HEK293 (cell line): ENCODE results near the gene INKA2.
A peak's percentile ranks its signal among the peaks of the same experiment; 100 is the strongest.

Experiments used
- ELK4 ChIP-seq: IDR thresholded peaks from 2 replicates; pipeline ENCODE4 v1.6.1; 2011; ENCODE audit warnings: mild to moderate bottlenecking, low read depth, low read length, borderline replicate concordance
- GFI1B ChIP-seq: fragments of 450-650 bp; formaldehyde crosslinking; IDR thresholded peaks from 2 replicates; pipeline ENCODE4 v1.5.1; 2016; ENCODE audit warnings: missing biosample characterization, missing genetic modification characterization
- GLIS2 ChIP-seq: fragments of 450-650 bp; formaldehyde crosslinking; IDR thresholded peaks from 2 replicates; pipeline ENCODE4 v1.5.1; 2016; ENCODE audit warnings: missing biosample characterization, missing genetic modification characterization
- IKZF3 ChIP-seq: fragments of 450-650 bp; IDR thresholded peaks from 2 replicates; pipeline ENCODE4 v1.5.0; 2018; ENCODE audit warnings: missing biosample characterization, mild to moderate bottlenecking, missing genetic modification characterization, moderate library complexity
- KLF1 ChIP-seq: fragments of 450-650 bp; formaldehyde crosslinking; IDR thresholded peaks from 2 replicates; pipeline ENCODE4 v1.5.1; 2016; ENCODE audit warnings: missing biosample characterization, missing genetic modification characterization
- KLF16 ChIP-seq: fragments of 450-650 bp; formaldehyde crosslinking; IDR thresholded peaks from 2 replicates; pipeline ENCODE4 v1.5.1; 2017; ENCODE audit warnings: missing biosample characterization, missing genetic modification characterization
- KLF8 ChIP-seq: fragments of 450-650 bp; formaldehyde crosslinking; IDR thresholded peaks from 2 replicates; pipeline ENCODE4 v1.5.1; 2016; ENCODE audit warnings: missing biosample characterization, missing genetic modification characterization
- MYNN ChIP-seq: fragments of 450-650 bp; formaldehyde crosslinking; IDR thresholded peaks from 2 replicates; pipeline ENCODE4 v1.5.1; 2016; ENCODE audit warnings: missing biosample characterization, missing genetic modification characterization, borderline replicate concordance
- MZF1 ChIP-seq: fragments of 450-650 bp; formaldehyde crosslinking; IDR thresholded peaks from 2 replicates; pipeline ENCODE4 v1.5.1; 2017; ENCODE audit warnings: missing biosample characterization, missing genetic modification characterization, borderline replicate concordance
- SCRT2 ChIP-seq: fragments of 450-650 bp; formaldehyde crosslinking; IDR thresholded peaks from 2 replicates; pipeline ENCODE4 v1.5.1; 2016; ENCODE audit warnings: missing biosample characterization, missing genetic modification characterization
- WT1 ChIP-seq: fragments of 450-650 bp; formaldehyde crosslinking; IDR thresholded peaks from 2 replicates; pipeline ENCODE4 v1.5.1; 2016; ENCODE audit warnings: missing biosample characterization, missing genetic modification characterization
- YY1 ChIP-seq: fragments of 450-650 bp; formaldehyde crosslinking; IDR thresholded peaks from 2 replicates; pipeline ENCODE4 v1.5.1; 2018; ENCODE audit warnings: missing biosample characterization, missing genetic modification characterization
- YY2 ChIP-seq: fragments of 450-650 bp; formaldehyde crosslinking; IDR thresholded peaks from 2 replicates; pipeline ENCODE4 v1.5.1; 2016; ENCODE audit warnings: missing biosample characterization, missing genetic modification characterization
- ZBTB11 ChIP-seq: fragments of 450-650 bp; formaldehyde crosslinking; conservative IDR thresholded peaks from 2 replicates; pipeline ENCODE4 v1.5.1; 2016; ENCODE audit warnings: low read depth, missing biosample characterization, missing genetic modification characterization
- ZBTB21 ChIP-seq: fragments of 450-650 bp; formaldehyde crosslinking; IDR thresholded peaks from 2 replicates; pipeline ENCODE4 v1.5.1; 2017; ENCODE audit warnings: missing biosample characterization, missing genetic modification characterization
- ZBTB48 ChIP-seq: fragments of 450-650 bp; formaldehyde crosslinking; IDR thresholded peaks from 2 replicates; pipeline ENCODE4 v1.5.1; 2016; ENCODE audit warnings: missing biosample characterization, missing genetic modification characterization
- ZBTB8A ChIP-seq: fragments of 450-650 bp; formaldehyde crosslinking; IDR thresholded peaks from 2 replicates; pipeline ENCODE4 v1.5.1; 2016; ENCODE audit warnings: missing biosample characterization, missing genetic modification characterization
- ZEB2 ChIP-seq: fragments of 450-650 bp; formaldehyde crosslinking; IDR thresholded peaks from 2 replicates; pipeline ENCODE4 v1.5.1; 2016; ENCODE audit warnings: missing biosample characterization, missing genetic modification characterization
- ZFP69B ChIP-seq: fragments of 450-650 bp; formaldehyde crosslinking; IDR thresholded peaks from 2 replicates; pipeline ENCODE4 v1.5.1; 2016; ENCODE audit warnings: missing biosample characterization, missing genetic modification characterization
- ZIC2 ChIP-seq: fragments of 450-650 bp; formaldehyde crosslinking; IDR thresholded peaks from 2 replicates; pipeline ENCODE4 v1.5.1; 2016; ENCODE audit warnings: missing biosample characterization, missing genetic modification characterization
- ZNF138 ChIP-seq: fragments of 450-650 bp; formaldehyde crosslinking; IDR thresholded peaks from 2 replicates; pipeline ENCODE4 v1.5.1; 2016; ENCODE audit warnings: missing biosample characterization, missing genetic modification characterization, borderline replicate concordance
- ZNF221 ChIP-seq: fragments of 450-650 bp; formaldehyde crosslinking; IDR thresholded peaks from 2 replicates; pipeline ENCODE4 v1.5.1; 2017; ENCODE audit warnings: missing biosample characterization, missing genetic modification characterization, borderline replicate concordance
- ZNF248 ChIP-seq: fragments of 450-650 bp; formaldehyde crosslinking; IDR thresholded peaks from 2 replicates; pipeline ENCODE4 v1.5.1; 2017; ENCODE audit warnings: missing biosample characterization, missing genetic modification characterization
- ZNF302 ChIP-seq: fragments of 450-650 bp; formaldehyde crosslinking; IDR thresholded peaks from 2 replicates; pipeline ENCODE4 v1.5.1; 2016; ENCODE audit warnings: missing biosample characterization, missing genetic modification characterization, low read depth
- ZNF324 ChIP-seq: fragments of 450-650 bp; formaldehyde crosslinking; IDR thresholded peaks from 2 replicates; pipeline ENCODE4 v1.5.1; 2016; ENCODE audit warnings: missing biosample characterization, missing genetic modification characterization
- ZNF335 ChIP-seq: fragments of 450-650 bp; formaldehyde crosslinking; conservative IDR thresholded peaks from 2 replicates; pipeline ENCODE4 v1.5.1; 2016; ENCODE audit warnings: missing biosample characterization, missing genetic modification characterization
- ZNF404 ChIP-seq: fragments of 450-650 bp; formaldehyde crosslinking; IDR thresholded peaks from 2 replicates; pipeline ENCODE4 v1.5.1; 2017; ENCODE audit warnings: missing biosample characterization, missing genetic modification characterization
- ZNF416 ChIP-seq: fragments of 450-650 bp; formaldehyde crosslinking; IDR thresholded peaks from 2 replicates; pipeline ENCODE4 v1.5.1; 2016; ENCODE audit warnings: missing biosample characterization, missing genetic modification characterization
- ZNF423 ChIP-seq: fragments of 450-650 bp; formaldehyde crosslinking; IDR thresholded peaks from 2 replicates; pipeline ENCODE4 v1.5.1; 2016; ENCODE audit warnings: missing biosample characterization, missing genetic modification characterization
- ZNF513 ChIP-seq: fragments of 450-650 bp; IDR thresholded peaks from 2 replicates; pipeline ENCODE4 v1.5.1; 2018; ENCODE audit warnings: missing biosample characterization, missing genetic modification characterization
- ZNF558 ChIP-seq: fragments of 450-650 bp; formaldehyde crosslinking; IDR thresholded peaks from 2 replicates; pipeline ENCODE4 v1.5.1; 2016; ENCODE audit warnings: missing biosample characterization, missing genetic modification characterization
- ZNF560 ChIP-seq: fragments of 450-650 bp; formaldehyde crosslinking; IDR thresholded peaks from 2 replicates; pipeline ENCODE4 v1.5.1; 2017; ENCODE audit warnings: missing biosample characterization, missing genetic modification characterization, borderline replicate concordance
- ZNF561 ChIP-seq: fragments of 450-650 bp; IDR thresholded peaks from 2 replicates; pipeline ENCODE4 v1.5.1; 2018; ENCODE audit warnings: missing biosample characterization, missing genetic modification characterization, borderline replicate concordance
- ZSCAN30 ChIP-seq: fragments of 450-650 bp; IDR thresholded peaks from 2 replicates; pipeline ENCODE4 v1.5.1; 2018; ENCODE audit warnings: missing biosample characterization, mild to moderate bottlenecking, missing genetic modification characterization, moderate library complexity
- ZSCAN5A ChIP-seq: fragments of 450-650 bp; formaldehyde crosslinking; IDR thresholded peaks from 2 replicates; pipeline ENCODE4 v1.5.1; 2016; ENCODE audit warnings: missing biosample characterization, missing genetic modification characterization

The INKA2 gene

GRCh38 chr1:111755331-111756123 lies 16.3 kb upstream of the INKA2 start, which contains the start of gene DDX20 (continued):
- TF ChIP-seq ZFP69B (tag by site-specific recombination) (peak; percentile 55), MZF1 (tag by site-specific recombination) (peak; percentile 70), ZNF302 (tag by site-specific recombination) (no peak), GFI1B (no peak), ZNF248 (no peak), MYNN (tag by site-specific recombination) (peak; percentile 21; the same call in 1 of the 2 replicates), ZNF221 (tag by site-specific recombination) (0 out of 2 replicates have a peak, but pooled peaks have one; percentile 38), ZNF138 (no peak), YY2 (tag by site-specific recombination) (peak; percentile 93), ZBTB48 (peak; percentile 22; the same call in 1 of the 2 replicates), ZBTB21 (tag by site-specific recombination) (peak; percentile 90), ZSCAN30 (tag by site-specific recombination) (peak; percentile 89), ZIC2 (no peak), ZNF324 (peak; percentile 96), KLF8 (tag by site-specific recombination) (peak; percentile 100), ZNF558 (tag by site-specific recombination) (no peak), ELK4 (no peak), SCRT2 (tag by site-specific recombination) (peak; percentile 96), ZNF335 (peak; percentile 86), ZNF404 (tag by site-specific recombination) (no peak), GLIS2 (tag by site-specific recombination) (peak; percentile 70; the same call in 1 of the 2 replicates), KLF16 (tag by site-specific recombination) (peak; percentile 98), ZNF513 (tag by site-specific recombination) (peak; percentile 49; the same call in 1 of the 2 replicates), ZNF416 (tag by site-specific recombination) (no peak), ZNF561 (tag by site-specific recombination) (peak; percentile 93), YY1 (peak; percentile 92), ZBTB11 (tag by site-specific recombination) (peak; percentile 96), ZEB2 (tag by site-specific recombination) (peak; percentile 92), ZNF423 (tag by site-specific recombination) (0 out of 2 replicates have a peak, but pooled peaks have one; percentile 11), ZNF560 (no peak), ZSCAN5A (tag by site-specific recombination) (0 out of 2 replicates have a peak, but pooled peaks have one; percentile 67), KLF1 (peak; percentile 94), WT1 (tag by site-specific recombination) (peak; percentile 56; the same call in 1 of the 2 replicates), ZBTB8A (tag by site-specific recombination) (peak; percentile 100), IKZF3 (tag by site-specific recombination) (peak; percentile 97)
